OCI-LY1 (cell line): ENCODE results near the gene BTC.

Experiments
- H2AFZ ChIP-seq: fragments of 200-600 bp; sonication (generic), shearing (Covaris generic); 2 replicates; pipeline ENCODE4 v1.6.0; 2014; ENCODE audit warnings: antibody characterized with exemption, mild to moderate bottlenecking, low read length
- H3F3A ChIP-seq: fragments of 200-600 bp; sonication (generic), shearing (Covaris generic); 2 replicates; pipeline ENCODE4 v1.6.0; 2014; ENCODE audit warnings: mild to moderate bottlenecking, antibody characterized with exemption, low read length, moderate library complexity; ENCODE audit not compliant: insufficient read depth
- H3K27ac ChIP-seq: fragments of 200-600 bp; sonication (generic); 2 replicates; pipeline ENCODE4 v1.5.1; 2014; ENCODE audit warnings: low read length, mixed run types, mild to moderate bottlenecking, low read depth; ENCODE audit not compliant: poor library complexity, severe bottlenecking
- H3K27me3 ChIP-seq: fragments of 200-600 bp; sonication (generic); 2 replicates; pipeline ENCODE4 v1.6.0; 2014; ENCODE audit warnings: antibody characterized with exemption, mild to moderate bottlenecking, low read length, moderate library complexity; ENCODE audit not compliant: insufficient read depth
- H3K36me3 ChIP-seq: fragments of 200-600 bp; sonication (generic); 2 replicates; pipeline ENCODE4 v1.6.1; 2014; ENCODE audit warnings: mild to moderate bottlenecking, antibody characterized with exemption, low read length, moderate library complexity, mixed read lengths; ENCODE audit not compliant: insufficient read depth
- H3K4me1 ChIP-seq: fragments of 200-600 bp; sonication (generic); 2 replicates; pipeline ENCODE4 v1.5.1; 2014; ENCODE audit warnings: mild to moderate bottlenecking, low read length, moderate library complexity; ENCODE audit not compliant: insufficient read depth, severe bottlenecking
- H3K4me2 ChIP-seq: fragments of 200-600 bp; sonication (generic), shearing (Covaris generic); 2 replicates; pipeline ENCODE4 v1.6.1; 2014; ENCODE audit warnings: low read length
- H3K4me3 ChIP-seq: fragments of 200-600 bp; sonication (generic); 2 replicates; pipeline ENCODE4 v1.5.1; 2014; ENCODE audit warnings: low read length, low read depth, mild to moderate bottlenecking, mixed read lengths; ENCODE audit not compliant: poor library complexity, severe bottlenecking
- H3K79me2 ChIP-seq: fragments of 200-600 bp; shearing (Covaris generic); 2 replicates; pipeline ENCODE4 v1.6.1; 2016; ENCODE audit warnings: mixed run types, low read length, mixed read lengths; ENCODE audit not compliant: insufficient read depth
- H3K9ac ChIP-seq: fragments of 200-600 bp; sonication (generic), shearing (Covaris generic); 2 replicates; pipeline ENCODE4 v1.6.1; 2014; ENCODE audit warnings: mild to moderate bottlenecking, low read length, mixed read lengths
- H3K9me2 ChIP-seq: fragments of 200-600 bp; sonication (generic), shearing (Covaris generic); 2 replicates; pipeline ENCODE4 v1.6.1; 2014; ENCODE audit warnings: low read depth, mild to moderate bottlenecking, low read length, mixed read lengths
- H3K9me3 ChIP-seq: fragments of 200-600 bp; shearing (Covaris generic); 2 replicates; pipeline ENCODE4 v1.6.1; 2014; ENCODE audit warnings: low read length, mixed read lengths
- H4K20me1 ChIP-seq: fragments of 200-600 bp; sonication (generic), shearing (Covaris generic); 2 replicates; pipeline ENCODE4 v1.6.0; 2016; ENCODE audit warnings: mild to moderate bottlenecking, low read length; ENCODE audit not compliant: insufficient read depth
- CTCF ChIP-seq: fragments of 200-600 bp; sonication (generic), shearing (Covaris generic); IDR thresholded peaks from 2 replicates; pipeline ENCODE4 v1.5.1; 2017; ENCODE audit warnings: mild to moderate bottlenecking, antibody characterized with exemption, low read length, moderate library complexity, mixed read lengths
- EZH2 ChIP-seq: fragments of 200-600 bp; sonication (generic), shearing (Covaris generic); IDR thresholded peaks from 2 replicates; pipeline ENCODE4 v1.8.0; 2017; ENCODE audit warnings: borderline replicate concordance, mixed run types, mild to moderate bottlenecking, antibody characterized with exemption, low read length, moderate library complexity, mixed read lengths

Gene BTC

GRCh38 chr4:74738464-74739143, 55.7 kb downstream of the BTC start:
- H3K27me3 ChIP-seq, result no peaks in the 10 kb centered on the region
- no peaks in the 10 kb centered on the region for H3K36me3 ChIP-seq
- TF ChIP-seq EZH2, result no peak
- TF ChIP-seq CTCF, result no peak
- no peaks in the 10 kb centered on the region for H3K9me3 ChIP-seq
- H3K79me2 ChIP-seq, result no peaks in the 10 kb centered on the region
- no peaks in the 10 kb centered on the region for H3K4me1 ChIP-seq
- H3F3A ChIP-seq, result no peaks in the 10 kb centered on the region
- no peak overlapping the region for H3K27ac ChIP-seq
- no peak overlapping the region for H3K4me2 ChIP-seq
- H2AFZ ChIP-seq, result no peak overlapping the region
- no peaks in the 10 kb centered on the region for H3K9me2 ChIP-seq
- no peak overlapping the region for H3K9ac ChIP-seq
- no peaks in the 10 kb centered on the region for H4K20me1 ChIP-seq
- no peak overlapping the region for H3K4me3 ChIP-seq

GRCh38 chr4:74734995-74735394, 59.3 kb downstream of the BTC start:
- Histone ChIP-seq H3K4me3 (no peak overlapping the region), H4K20me1 (no peaks in the 10 kb centered on the region), H3K27ac (no peak overlapping the region), H3K79me2 (no peaks in the 10 kb centered on the region), H3F3A (no peaks in the 10 kb centered on the region), H3K9me2 (no peaks in the 10 kb centered on the region), H3K4me2 (no peak overlapping the region), H3K36me3 (no peaks in the 10 kb centered on the region), H3K4me1 (no peaks in the 10 kb centered on the region), H3K9ac (no peak overlapping the region), H3K27me3 (no peaks in the 10 kb centered on the region), H3K9me3 (no peaks in the 10 kb centered on the region), H2AFZ (no peak overlapping the region)
- TF ChIP-seq CTCF, result no peak

- Histone ChIP-seq H3K79me2 (no peaks in the 10 kb centered on the region), H4K20me1 (no peaks in the 10 kb centered on the region), H3K9me3 (no peaks in the 10 kb centered on the region), H3K9me2 (no peaks in the 10 kb centered on the region), H3K9ac (no peak overlapping the region), H3K4me3 (no peak overlapping the region), H2AFZ (no peak overlapping the region), H3K4me2 (no peak overlapping the region), H3K4me1 (no peaks in the 10 kb centered on the region), H3K27me3 (no peaks in the 10 kb centered on the region), H3K27ac (no peak overlapping the region), H3F3A (no peaks in the 10 kb centered on the region), H3K36me3 (no peaks in the 10 kb centered on the region)
- TF ChIP-seq EZH2 (no peak), CTCF (no peak)
Measured at GRCh38 chr4:74733756-74734155, 60.6 kb downstream of the BTC start.
